Breast epithelium (tissue), 3 donors: ENCODE results near the gene MUC20.
"Not testable (repeated sequence)": the region's sequence is repeated elsewhere in the genome, so short reads cannot be mapped to it uniquely, and the experiment has no call there.

Experiments used
- POLR2A ChIP-seq: fragments of 450-650 bp; IDR thresholded peaks from one replicate; pipeline ENCODE4 v1.6.1; 2016; ENCODE audit warnings: antibody characterized with exemption, mild to moderate bottlenecking, moderate library complexity
- TF ChIP-seq, protein P1 (sequence below), 3 donors: fragments of 450-650 bp; IDR thresholded peaks; one replicate each; pipeline ENCODE4 v1.5.1; 2016 to 2017; ENCODE audit warnings: antibody characterized with exemption in 3 of 3, mild to moderate bottlenecking in 3 of 3, moderate library complexity in 3 of 3

DNA sequence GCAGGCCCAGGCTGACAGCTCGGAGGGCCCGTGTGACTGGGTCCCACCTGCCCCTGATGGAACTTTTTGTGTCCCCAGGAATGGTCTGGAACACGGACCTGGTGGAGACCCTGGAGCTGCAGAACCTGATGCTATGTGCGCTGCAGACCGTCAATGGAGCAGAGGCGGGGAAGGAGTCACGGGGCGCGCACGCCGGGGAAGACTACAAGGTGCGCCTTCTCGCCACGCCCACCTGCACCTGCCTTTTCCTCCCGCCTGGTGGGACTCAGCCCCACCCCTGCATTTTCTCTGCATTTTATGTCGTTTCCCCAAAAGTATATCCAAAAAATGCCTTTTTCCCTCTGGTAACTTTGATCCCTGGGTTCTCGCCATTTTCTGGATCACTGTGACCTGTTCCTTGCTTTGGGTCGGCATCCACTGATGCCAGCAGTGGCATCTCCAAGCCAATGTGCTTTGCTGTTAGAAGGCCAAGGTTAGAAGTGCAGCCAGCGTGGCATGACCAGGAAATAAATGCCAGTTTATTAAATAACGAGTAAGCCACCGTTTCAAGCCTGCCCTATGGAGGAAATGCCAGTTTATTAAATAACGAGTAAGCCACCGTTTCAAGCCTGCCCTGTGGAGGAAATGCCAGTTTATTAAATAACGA is 39.2 kb upstream of the MUC20 start:
- TF ChIP-seq, protein P1, sequence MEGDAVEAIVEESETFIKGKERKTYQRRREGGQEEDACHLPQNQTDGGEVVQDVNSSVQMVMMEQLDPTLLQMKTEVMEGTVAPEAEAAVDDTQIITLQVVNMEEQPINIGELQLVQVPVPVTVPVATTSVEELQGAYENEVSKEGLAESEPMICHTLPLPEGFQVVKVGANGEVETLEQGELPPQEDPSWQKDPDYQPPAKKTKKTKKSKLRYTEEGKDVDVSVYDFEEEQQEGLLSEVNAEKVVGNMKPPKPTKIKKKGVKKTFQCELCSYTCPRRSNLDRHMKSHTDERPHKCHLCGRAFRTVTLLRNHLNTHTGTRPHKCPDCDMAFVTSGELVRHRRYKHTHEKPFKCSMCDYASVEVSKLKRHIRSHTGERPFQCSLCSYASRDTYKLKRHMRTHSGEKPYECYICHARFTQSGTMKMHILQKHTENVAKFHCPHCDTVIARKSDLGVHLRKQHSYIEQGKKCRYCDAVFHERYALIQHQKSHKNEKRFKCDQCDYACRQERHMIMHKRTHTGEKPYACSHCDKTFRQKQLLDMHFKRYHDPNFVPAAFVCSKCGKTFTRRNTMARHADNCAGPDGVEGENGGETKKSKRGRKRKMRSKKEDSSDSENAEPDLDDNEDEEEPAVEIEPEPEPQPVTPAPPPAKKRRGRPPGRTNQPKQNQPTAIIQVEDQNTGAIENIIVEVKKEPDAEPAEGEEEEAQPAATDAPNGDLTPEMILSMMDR (IDR thresholded peaks at IDR 0.05): not testable (repeated sequence)
- not testable (repeated sequence) for TF ChIP-seq POLR2A
